NT2/D1 (cell line): Measurements from ENCODE around the gene ZNF710.

Source experiments
- YY1 ChIP-seq: IDR thresholded peaks from 2 replicates; pipeline ENCODE4 v1.6.1; 2011; ENCODE audit not compliant: insufficient read length, insufficient read depth
- ZNF274 ChIP-seq: IDR thresholded peaks from 2 replicates; pipeline ENCODE4 v1.6.1; 2011; ENCODE audit warnings: mild to moderate bottlenecking, low read depth, low read length

DNA sequence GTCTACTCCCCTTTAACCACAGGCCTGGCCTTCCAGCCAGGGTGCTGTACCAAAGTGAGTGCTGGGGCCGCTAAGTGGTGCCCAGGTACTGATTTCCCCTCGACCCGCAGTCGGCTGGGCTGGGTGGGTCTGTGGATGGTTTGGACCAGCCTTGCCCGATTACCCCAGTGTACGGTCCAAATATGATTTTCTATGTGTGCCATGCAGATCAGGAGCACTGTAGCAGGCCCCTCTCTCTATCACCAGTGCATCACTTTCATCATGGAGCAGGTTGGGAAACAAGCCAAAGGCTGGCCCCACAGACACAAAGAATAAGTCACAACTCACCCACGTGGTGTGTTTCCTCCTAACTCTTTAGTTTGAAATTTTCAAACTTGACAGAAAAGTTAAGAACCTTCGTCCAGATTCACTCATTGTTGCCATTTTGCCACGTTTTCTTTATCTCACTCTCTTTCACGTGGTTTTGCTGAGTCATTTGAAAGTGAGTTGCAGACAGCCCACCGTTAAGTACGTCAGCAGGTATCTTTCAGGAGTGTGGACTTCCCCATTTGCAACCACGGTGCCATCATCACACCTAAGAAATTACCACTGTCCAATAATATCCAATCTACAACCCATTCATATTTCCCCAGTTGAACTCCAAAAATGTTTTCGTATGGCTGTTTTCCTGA, 37.0 kb downstream of the ZNF710 start:
- no peak for TF ChIP-seq ZNF274
- no peak for TF ChIP-seq YY1
